Measurements from ENCODE around the gene ALKBH3. TPM values are rescaled to one million over a fixed set of nuclear protein-coding genes. Genes with fewer than 3 reads are reported as not detected.

The ALKBH3 gene
- total RNA-seq, 2 donors from 2014 or later = 9.3 to 13.9 TPM

DNA sequence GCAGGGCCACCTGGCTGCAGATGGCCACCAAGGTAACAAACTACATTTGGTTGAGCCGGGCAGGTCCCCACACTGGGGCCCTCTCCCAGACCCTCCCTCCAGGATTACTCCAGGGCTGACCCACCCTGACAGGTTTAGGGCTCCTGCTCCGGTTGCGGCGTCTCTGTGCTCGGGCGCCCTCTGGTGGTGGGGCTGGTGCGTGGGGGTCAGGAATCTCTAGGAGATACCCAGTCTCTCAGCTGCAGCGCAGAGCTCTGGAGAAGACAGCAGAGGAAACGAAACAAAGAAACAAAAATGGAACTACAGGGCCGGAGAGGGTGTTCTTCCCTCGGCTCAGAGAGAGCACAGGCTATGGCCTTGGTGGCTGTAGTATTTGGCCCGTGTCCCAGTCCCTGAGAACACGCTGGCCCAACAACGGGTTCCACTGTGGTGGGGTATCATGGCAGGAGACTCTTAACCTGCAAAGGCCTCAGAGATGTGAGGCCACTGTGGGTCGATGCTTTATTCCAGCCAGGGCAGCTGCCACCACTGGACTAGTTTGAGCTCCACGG, 64.2 kb downstream of the ALKBH3 start:
- Mint-ChIP-seq H3K4me3 (peak overlapping the region; percentile 66), H3K9me3 (no peaks in the 10 kb centered on the region), H3K36me3 (ENCODE audit: low read depth) (no peaks in the 10 kb centered on the region), H3K4me1 (peaks cover 9% of the 10 kb centered on the region), H3K27me3 (ENCODE audit: insufficient read depth) (peaks cover 59% of the 10 kb centered on the region), H3K27ac (no peak overlapping the region)
- H3K36me3 ChIP-seq (ENCODE audit: control insufficient read depth, insufficient read depth, low read length) = no peaks in the 10 kb centered on the region
- peak; percentile 93 for DNase-seq
- H3K4me3 ChIP-seq (ENCODE audit: low read length) = peak overlapping the region; percentile 74
- H3K27ac ChIP-seq (ENCODE audit: low read depth, low read length) = no peak overlapping the region
- H3K4me1 ChIP-seq (ENCODE audit: control insufficient read depth, insufficient read depth, low read length) = peaks cover 3% of the 10 kb centered on the region
- H3K27me3 ChIP-seq (ENCODE audit: control insufficient read depth, insufficient read depth, low read length, poor library complexity, severe bottlenecking) = peaks cover 59% of the 10 kb centered on the region
- H3K9me3 ChIP-seq (ENCODE audit: control insufficient read depth, low read length) = no peaks in the 10 kb centered on the region
- WGBS, 2 experiments (ENCODE audit: insufficient coverage in 1 of 2, insufficient read length in 1 of 2) = 50 to 66% methylated on average over 12 to 16 of the region's 16 CpGs
- TF ChIP-seq, protein P1, sequence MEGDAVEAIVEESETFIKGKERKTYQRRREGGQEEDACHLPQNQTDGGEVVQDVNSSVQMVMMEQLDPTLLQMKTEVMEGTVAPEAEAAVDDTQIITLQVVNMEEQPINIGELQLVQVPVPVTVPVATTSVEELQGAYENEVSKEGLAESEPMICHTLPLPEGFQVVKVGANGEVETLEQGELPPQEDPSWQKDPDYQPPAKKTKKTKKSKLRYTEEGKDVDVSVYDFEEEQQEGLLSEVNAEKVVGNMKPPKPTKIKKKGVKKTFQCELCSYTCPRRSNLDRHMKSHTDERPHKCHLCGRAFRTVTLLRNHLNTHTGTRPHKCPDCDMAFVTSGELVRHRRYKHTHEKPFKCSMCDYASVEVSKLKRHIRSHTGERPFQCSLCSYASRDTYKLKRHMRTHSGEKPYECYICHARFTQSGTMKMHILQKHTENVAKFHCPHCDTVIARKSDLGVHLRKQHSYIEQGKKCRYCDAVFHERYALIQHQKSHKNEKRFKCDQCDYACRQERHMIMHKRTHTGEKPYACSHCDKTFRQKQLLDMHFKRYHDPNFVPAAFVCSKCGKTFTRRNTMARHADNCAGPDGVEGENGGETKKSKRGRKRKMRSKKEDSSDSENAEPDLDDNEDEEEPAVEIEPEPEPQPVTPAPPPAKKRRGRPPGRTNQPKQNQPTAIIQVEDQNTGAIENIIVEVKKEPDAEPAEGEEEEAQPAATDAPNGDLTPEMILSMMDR (conservative IDR thresholded peaks at IDR 0.05) = peak; percentile 91
- no peak overlapping the region for H3K9ac ChIP-seq (ENCODE audit: extremely low read depth, low read length, poor library complexity, severe bottlenecking)

DNA sequence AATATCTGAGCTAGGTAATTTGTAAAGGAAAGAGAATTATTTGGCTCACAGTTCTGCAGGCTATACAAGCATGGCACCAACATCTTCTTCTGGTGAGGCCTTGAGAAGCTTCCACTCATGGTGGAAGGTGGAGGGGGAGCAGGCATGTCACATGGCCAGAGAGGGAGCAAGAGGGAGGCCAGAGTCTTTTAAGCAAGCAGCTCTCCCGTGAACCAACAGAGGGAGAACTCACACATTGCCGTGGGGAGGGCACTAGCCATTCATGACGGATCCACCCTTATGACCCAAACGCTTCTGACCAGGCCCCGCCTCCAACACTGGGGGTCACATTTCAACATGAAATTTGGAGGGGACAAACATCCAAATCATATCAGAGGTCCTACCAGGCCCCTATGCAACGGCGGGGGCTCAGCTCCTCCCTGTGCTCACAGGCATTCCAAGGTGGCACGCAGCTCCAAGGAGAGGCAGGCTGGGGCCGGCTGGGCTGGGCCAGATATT, 66.4 kb downstream of the ALKBH3 start:
- Histone ChIP-seq H3K27me3 (ENCODE audit: control insufficient read depth, insufficient read depth, low read length, poor library complexity, severe bottlenecking) (peaks cover 43% of the 10 kb centered on the region), H3K27ac (ENCODE audit: low read depth, low read length) (no peak overlapping the region), H3K36me3 (ENCODE audit: control insufficient read depth, insufficient read depth, low read length) (no peaks in the 10 kb centered on the region), H3K4me3 (ENCODE audit: low read length) (no peak overlapping the region), H3K9me3 (ENCODE audit: control insufficient read depth, low read length) (peaks cover 1% of the 10 kb centered on the region), H3K9ac (ENCODE audit: extremely low read depth, low read length, poor library complexity, severe bottlenecking) (no peak overlapping the region), H3K4me1 (ENCODE audit: control insufficient read depth, insufficient read depth, low read length) (peaks cover 3% of the 10 kb centered on the region)
- Mint-ChIP-seq H3K27me3 (ENCODE audit: insufficient read depth) (peaks cover 43% of the 10 kb centered on the region), H3K36me3 (ENCODE audit: low read depth) (no peaks in the 10 kb centered on the region), H3K4me3 (no peak overlapping the region), H3K27ac (no peak overlapping the region), H3K4me1 (peaks cover 7% of the 10 kb centered on the region), H3K9me3 (peaks cover 1% of the 10 kb centered on the region)
- peak; percentile 81 for DNase-seq
- 56 to 64% methylated on average over 7 to 9 of the region's 9 CpGs for WGBS, 2 experiments (ENCODE audit: insufficient coverage in 1 of 2, insufficient read length in 1 of 2)
- TF ChIP-seq, protein P1 (conservative IDR thresholded peaks at IDR 0.05) = peak; percentile 74

DNA sequence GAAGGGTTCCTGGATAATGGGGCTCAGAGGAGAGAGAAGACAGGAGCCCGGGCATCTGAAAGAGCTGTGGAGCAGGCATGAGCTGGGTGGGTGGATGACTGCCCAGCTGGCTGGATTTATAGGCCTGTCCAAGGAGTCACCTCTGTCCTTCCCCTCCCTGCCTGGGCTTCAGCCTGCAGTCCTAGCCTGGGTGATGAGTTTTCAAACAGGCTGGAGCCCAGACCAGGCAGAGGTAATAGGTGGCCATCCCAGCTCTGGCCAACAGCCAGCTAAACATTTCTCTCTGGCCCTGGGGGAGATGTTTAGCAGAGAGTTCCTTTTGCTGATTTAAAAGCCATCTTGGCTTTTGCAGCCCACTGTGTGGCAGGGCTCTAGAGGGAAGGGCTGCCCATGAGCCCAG, 67.2 kb downstream of the ALKBH3 start:
- H3K4me3 ChIP-seq (ENCODE audit: low read length) = no peak overlapping the region
- TF ChIP-seq, protein P1 (conservative IDR thresholded peaks at IDR 0.05) = no peak
- Mint-ChIP-seq H3K4me3 (no peak overlapping the region), H3K36me3 (ENCODE audit: low read depth) (no peaks in the 10 kb centered on the region), H3K4me1 (peaks cover 7% of the 10 kb centered on the region), H3K27me3 (ENCODE audit: insufficient read depth) (peaks cover 42% of the 10 kb centered on the region), H3K9me3 (peaks cover 9% of the 10 kb centered on the region), H3K27ac (no peak overlapping the region)
- peaks cover 39% of the 10 kb centered on the region for H3K27me3 ChIP-seq (ENCODE audit: control insufficient read depth, insufficient read depth, low read length, poor library complexity, severe bottlenecking)
- WGBS, 2 experiments (ENCODE audit: insufficient coverage in 1 of 2, insufficient read length in 1 of 2) = 80 to 93% methylated on average over 1 of the region's 1 CpG
- no peaks in the 10 kb centered on the region for H3K36me3 ChIP-seq (ENCODE audit: control insufficient read depth, insufficient read depth, low read length)
- H3K9me3 ChIP-seq (ENCODE audit: control insufficient read depth, low read length) = peaks cover 9% of the 10 kb centered on the region
- no peak overlapping the region for H3K27ac ChIP-seq (ENCODE audit: low read depth, low read length)
- peaks cover 3% of the 10 kb centered on the region for H3K4me1 ChIP-seq (ENCODE audit: control insufficient read depth, insufficient read depth, low read length)
- no peak overlapping the region for H3K9ac ChIP-seq (ENCODE audit: extremely low read depth, low read length, poor library complexity, severe bottlenecking)
- no peak for DNase-seq

Data from endodermal cell (in vitro differentiated cells).